Measurements from ENCODE around the gene S100A10. TPM values are rescaled to one million over a fixed set of nuclear protein-coding genes. Genes with fewer than 3 reads are reported as not detected.

Gene S100A10
- total RNA-seq, 2 experiments from 2014 or later: 159 to 170 TPM

GRCh38 chr1:151949371-151950193 is 44.1 kb downstream of the S100A10 start:
- intact Hi-C loops (cut with micrococcal nuclease): no loop called here
- Mint-ChIP-seq H3K27ac (no peak overlapping the region), H3K4me1 (ENCODE audit: low read depth) (peaks cover 23% of the 10 kb centered on the region), H3K9me3 (no peaks in the 10 kb centered on the region), H3K4me3 (no peak overlapping the region), H3K27me3 (ENCODE audit: low read depth) (no peaks in the 10 kb centered on the region), H3K36me3 (ENCODE audit: low read depth) (no peaks in the 10 kb centered on the region)
- CTCF ChIA-PET: interaction anchor here (0.9 to 2.3 kb wide), 6 partner anchors 14 to 53 kb away, joined by 3 to 8 read pairs (median 4); no protein-coding TSS in a partner anchor
- DNase-seq: no peak

- intact Hi-C loops (cut with micrococcal nuclease): no loop called here
- Mint-ChIP-seq H3K36me3 (ENCODE audit: low read depth) (no peaks in the 10 kb centered on the region), H3K4me3 (no peak overlapping the region), H3K4me1 (ENCODE audit: low read depth) (peaks cover 23% of the 10 kb centered on the region), H3K9me3 (no peaks in the 10 kb centered on the region), H3K27me3 (ENCODE audit: low read depth) (no peaks in the 10 kb centered on the region), H3K27ac (no peak overlapping the region)
- no peak for DNase-seq
- CTCF ChIA-PET: interaction anchor here (1.2 to 2.3 kb wide), 3 partner anchors 19 to 54 kb away, joined by 4 to 8 read pairs (median 6); no protein-coding TSS in a partner anchor
Observed at GRCh38 chr1:151948506-151948905, 45.2 kb downstream of the S100A10 start.

- H3K4me1 Mint-ChIP-seq (ENCODE audit: low read depth): peaks cover 24% of the 10 kb centered on the region
- no peaks in the 10 kb centered on the region for H3K27me3 Mint-ChIP-seq (ENCODE audit: low read depth)
- H3K36me3 Mint-ChIP-seq (ENCODE audit: low read depth): no peaks in the 10 kb centered on the region
- no peak overlapping the region for H3K27ac Mint-ChIP-seq
- CTCF ChIA-PET: interaction anchor here (3.2 kb wide), 1 partner anchor 54 kb away, joined by 12 read pairs; no protein-coding TSS in a partner anchor
- no peaks in the 10 kb centered on the region for H3K9me3 Mint-ChIP-seq
- intact Hi-C loops (cut with micrococcal nuclease): no loop called here
- no peak overlapping the region for H3K4me3 Mint-ChIP-seq
- no peak for DNase-seq
Observed at GRCh38 chr1:151947140-151947539, 46.5 kb downstream of the S100A10 start.

- Mint-ChIP-seq H3K9me3 (no peaks in the 10 kb centered on the region), H3K27ac (peak overlapping the region; percentile 28), H3K36me3 (ENCODE audit: low read depth) (no peaks in the 10 kb centered on the region), H3K27me3 (ENCODE audit: low read depth) (no peaks in the 10 kb centered on the region), H3K4me3 (no peak overlapping the region), H3K4me1 (ENCODE audit: low read depth) (peaks cover 33% of the 10 kb centered on the region)
- peak; percentile 75 for DNase-seq
- CTCF ChIA-PET: interaction anchor here (0.6 to 3.2 kb wide), 6 partner anchors 9 to 57 kb away, joined by 3 to 12 read pairs (median 4); no protein-coding TSS in a partner anchor
- intact Hi-C loops (cut with micrococcal nuclease): no loop called here
Observed at GRCh38 chr1:151945725-151946722, 47.6 kb downstream of the S100A10 start.

GRCh38 chr1:151944857-151945575 is 48.6 kb downstream of the S100A10 start:
- Mint-ChIP-seq H3K36me3 (ENCODE audit: low read depth) (no peaks in the 10 kb centered on the region), H3K4me1 (ENCODE audit: low read depth) (peaks cover 33% of the 10 kb centered on the region), H3K4me3 (no peak overlapping the region), H3K9me3 (no peaks in the 10 kb centered on the region), H3K27ac (no peak overlapping the region), H3K27me3 (ENCODE audit: low read depth) (no peaks in the 10 kb centered on the region)
- intact Hi-C loops (cut with micrococcal nuclease): no loop called here
- DNase-seq: no peak
- CTCF ChIA-PET: interaction anchor here (1.0 to 3.2 kb wide), 5 partner anchors 8 to 56 kb away, joined by 3 to 12 read pairs (median 5); no protein-coding TSS in a partner anchor

- H3K36me3 Mint-ChIP-seq (ENCODE audit: low read depth): no peaks in the 10 kb centered on the region
- intact Hi-C loops (cut with micrococcal nuclease): no loop called here
- peaks cover 33% of the 10 kb centered on the region for H3K4me1 Mint-ChIP-seq (ENCODE audit: low read depth)
- CTCF ChIA-PET: interaction anchor here (1.0 to 3.2 kb wide), 2 partner anchors 23 to 57 kb away, joined by 4 to 12 read pairs; no protein-coding TSS in a partner anchor
- DNase-seq: no peak
- H3K4me3 Mint-ChIP-seq: no peak overlapping the region
- H3K27ac Mint-ChIP-seq: no peak overlapping the region
- no peaks in the 10 kb centered on the region for H3K9me3 Mint-ChIP-seq
- H3K27me3 Mint-ChIP-seq (ENCODE audit: low read depth): no peaks in the 10 kb centered on the region
Observed at GRCh38 chr1:151944126-151944856, 49.4 kb downstream of the S100A10 start.

GRCh38 chr1:151943591-151943990 is 50.1 kb downstream of the S100A10 start:
- no peaks in the 10 kb centered on the region for H3K27me3 Mint-ChIP-seq (ENCODE audit: low read depth)
- DNase-seq: no peak
- H3K36me3 Mint-ChIP-seq (ENCODE audit: low read depth): no peaks in the 10 kb centered on the region
- intact Hi-C loops (cut with micrococcal nuclease): no loop called here
- H3K9me3 Mint-ChIP-seq: no peaks in the 10 kb centered on the region
- CTCF ChIA-PET: no interaction called here
- H3K4me1 Mint-ChIP-seq (ENCODE audit: low read depth): peaks cover 33% of the 10 kb centered on the region
- H3K27ac Mint-ChIP-seq: no peak overlapping the region
- no peak overlapping the region for H3K4me3 Mint-ChIP-seq

- DNase-seq: no peak
- intact Hi-C loops (cut with micrococcal nuclease): no loop called here
- no peaks in the 10 kb centered on the region for H3K9me3 Mint-ChIP-seq
- H3K4me3 Mint-ChIP-seq: no peak overlapping the region
- peaks cover 33% of the 10 kb centered on the region for H3K4me1 Mint-ChIP-seq (ENCODE audit: low read depth)
- CTCF ChIA-PET: no interaction called here
- no peak overlapping the region for H3K27ac Mint-ChIP-seq
- H3K27me3 Mint-ChIP-seq (ENCODE audit: low read depth): no peaks in the 10 kb centered on the region
- no peaks in the 10 kb centered on the region for H3K36me3 Mint-ChIP-seq (ENCODE audit: low read depth)
Observed at GRCh38 chr1:151942882-151943281, 50.8 kb downstream of the S100A10 start.

- peaks cover 18% of the 10 kb centered on the region for H3K4me1 Mint-ChIP-seq (ENCODE audit: low read depth)
- H3K9me3 Mint-ChIP-seq: no peaks in the 10 kb centered on the region
- H3K36me3 Mint-ChIP-seq (ENCODE audit: low read depth): no peaks in the 10 kb centered on the region
- H3K27ac Mint-ChIP-seq: no peak overlapping the region
- intact Hi-C loops (cut with micrococcal nuclease): no loop called here
- no peaks in the 10 kb centered on the region for H3K27me3 Mint-ChIP-seq (ENCODE audit: low read depth)
- CTCF ChIA-PET: interaction anchor here (1.1 to 1.5 kb wide), 3 partner anchors 27 to 61 kb away, joined by 5 to 12 read pairs (median 11); no protein-coding TSS in a partner anchor
- H3K4me3 Mint-ChIP-seq: no peak overlapping the region
- DNase-seq: no peak
Observed at GRCh38 chr1:151940541-151940940, 53.1 kb downstream of the S100A10 start.

GRCh38 chr1:151939779-151940178 is 53.9 kb downstream of the S100A10 start:
- no peak overlapping the region for H3K27ac Mint-ChIP-seq
- H3K4me3 Mint-ChIP-seq: no peak overlapping the region
- H3K9me3 Mint-ChIP-seq: no peaks in the 10 kb centered on the region
- CTCF ChIA-PET: interaction anchor here (1.1 to 11.3 kb wide), 3 partner anchors 28 to 59 kb away, joined by 3 to 233 read pairs (median 3); partner anchors contain the start of gene S100A10
- no peak for DNase-seq
- peaks cover 1% of the 10 kb centered on the region for H3K27me3 Mint-ChIP-seq (ENCODE audit: low read depth)
- intact Hi-C loops (cut with micrococcal nuclease): no loop called here
- H3K4me1 Mint-ChIP-seq (ENCODE audit: low read depth): peaks cover 10% of the 10 kb centered on the region
- no peaks in the 10 kb centered on the region for H3K36me3 Mint-ChIP-seq (ENCODE audit: low read depth)

- no peak overlapping the region for H3K4me3 Mint-ChIP-seq
- no peaks in the 10 kb centered on the region for H3K9me3 Mint-ChIP-seq
- CTCF ChIA-PET: interaction anchor here (0.7 to 11.3 kb wide), 6 partner anchors 14 to 83 kb away, joined by 3 to 233 read pairs (median 3); partner anchors contain the start of gene S100A10
- peaks cover 10% of the 10 kb centered on the region for H3K4me1 Mint-ChIP-seq (ENCODE audit: low read depth)
- peaks cover 3% of the 10 kb centered on the region for H3K27me3 Mint-ChIP-seq (ENCODE audit: low read depth)
- H3K36me3 Mint-ChIP-seq (ENCODE audit: low read depth): no peaks in the 10 kb centered on the region
- H3K27ac Mint-ChIP-seq: no peak overlapping the region
- intact Hi-C loops (cut with micrococcal nuclease): no loop called here
- no peak for DNase-seq
Observed at GRCh38 chr1:151939141-151939540, 54.5 kb downstream of the S100A10 start.
